GDM1 (cell line): ENCODE results near the gene RASAL2.
A peak's percentile ranks its signal among the peaks of the same experiment; 100 is the strongest.
"Not testable (repeated sequence)": the region's sequence is repeated elsewhere in the genome, so short reads cannot be mapped to it uniquely, and the experiment has no call there.

ENCODE experiments used
- DNase-seq: peaks from one replicate; lab custom pipeline; 2025; lab: John Stamatoyannopoulos, UW

The RASAL2 gene

DNA sequence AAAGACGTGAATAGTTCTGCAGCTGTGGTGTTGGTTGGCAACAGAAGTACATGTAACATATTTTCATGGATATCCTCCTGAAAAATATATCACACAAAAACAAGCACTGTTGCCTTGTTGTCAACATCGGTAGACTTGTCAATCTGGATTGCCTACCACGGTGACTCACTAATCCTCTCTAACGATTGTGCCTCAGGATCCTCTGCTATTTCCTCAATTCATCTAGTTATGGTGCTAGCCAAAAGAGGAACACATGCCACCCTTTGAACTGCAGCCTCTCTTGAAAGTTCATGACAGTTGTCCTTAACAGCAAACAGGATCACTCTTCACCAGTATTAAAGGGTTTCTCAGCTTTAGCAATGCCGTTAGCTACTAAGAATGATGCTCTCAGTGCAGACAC, 25.7 kb downstream of the RASAL2 start:
- peak; percentile 55 for DNase-seq

DNA sequence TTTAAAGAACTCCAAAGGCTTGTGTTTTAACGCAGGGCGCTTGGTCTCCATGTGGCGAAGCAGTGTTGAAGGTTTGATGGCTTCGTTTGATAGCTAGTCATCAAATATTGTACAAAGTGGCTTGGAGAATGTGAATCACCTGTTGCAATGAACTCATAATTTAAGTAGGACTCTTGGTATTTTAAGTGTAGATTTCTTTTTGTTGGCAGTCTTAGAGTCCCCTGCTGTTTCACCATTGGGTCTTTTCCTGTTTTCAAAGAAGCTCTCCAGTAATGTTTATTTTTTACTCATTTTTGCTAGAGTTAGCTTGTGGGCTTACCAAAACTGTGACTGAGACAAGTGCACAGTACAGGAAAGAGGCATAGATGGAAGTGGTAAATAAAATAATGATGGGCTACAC, 26.2 kb downstream of the RASAL2 start:
- no peak for DNase-seq

DNA sequence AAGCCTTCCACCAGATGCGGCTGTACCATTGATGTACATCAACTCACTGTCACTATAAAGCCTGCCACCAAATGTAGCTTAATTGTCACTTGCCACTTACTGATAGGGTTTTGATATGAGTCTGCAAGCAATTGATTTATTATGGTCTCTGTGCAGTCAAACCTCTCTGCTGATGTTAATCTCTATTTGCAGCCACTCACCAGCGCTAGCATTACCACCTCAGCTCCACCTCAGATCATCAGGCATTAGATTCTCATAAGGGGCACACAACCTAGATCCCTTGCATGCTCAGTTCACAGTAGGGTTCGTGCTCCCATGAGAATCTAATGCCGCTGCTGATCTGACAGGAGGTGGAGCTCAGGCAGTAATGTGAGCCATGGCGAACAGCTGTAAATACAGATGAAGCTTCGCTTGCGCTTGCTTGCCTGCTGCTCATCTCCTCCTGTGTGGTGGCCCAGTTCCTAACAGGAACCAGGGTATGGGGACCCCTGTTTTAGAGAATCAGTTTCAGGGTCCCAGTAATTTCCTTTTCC, 26.7 kb downstream of the RASAL2 start:
- not testable (repeated sequence) for DNase-seq

DNA sequence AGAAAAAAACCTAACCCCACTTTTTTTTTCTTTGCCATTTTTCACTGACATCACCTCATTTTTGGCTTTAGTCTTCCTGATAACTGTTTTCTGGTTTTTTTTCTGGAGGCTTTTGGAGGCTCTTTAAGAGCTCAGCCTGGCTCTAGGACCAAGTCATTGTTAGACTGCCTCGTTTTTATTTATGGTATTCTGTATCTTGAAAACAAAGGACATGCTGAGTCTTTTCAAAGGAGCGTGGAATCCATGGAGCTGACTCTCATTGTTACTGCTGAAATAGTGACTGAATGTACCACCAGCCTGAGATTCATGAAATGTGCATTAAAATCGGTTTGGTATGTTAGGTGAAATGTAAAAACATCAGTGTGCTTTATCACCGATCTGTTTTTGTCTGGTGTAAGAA, 28.0 kb downstream of the RASAL2 start:
- no peak for DNase-seq

DNA sequence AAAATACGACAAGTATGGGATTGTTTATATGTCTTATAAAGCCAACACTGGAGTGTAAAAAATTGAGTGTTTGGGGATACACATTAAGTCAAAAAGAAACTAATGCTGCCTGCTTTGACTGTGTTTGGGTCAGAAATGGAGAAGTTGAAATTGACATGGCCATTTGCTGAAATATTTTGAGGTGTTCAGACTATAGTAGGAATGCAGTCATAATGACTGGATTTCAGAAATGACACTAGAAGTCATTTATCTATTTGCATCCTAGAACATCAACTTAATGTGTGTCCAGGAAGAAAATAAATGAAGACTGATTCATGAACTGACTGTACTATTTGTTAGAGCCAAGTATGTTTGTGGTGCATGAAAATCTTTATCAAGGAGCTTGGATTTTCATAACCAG, 28.4 kb downstream of the RASAL2 start:
- no peak for DNase-seq

DNA sequence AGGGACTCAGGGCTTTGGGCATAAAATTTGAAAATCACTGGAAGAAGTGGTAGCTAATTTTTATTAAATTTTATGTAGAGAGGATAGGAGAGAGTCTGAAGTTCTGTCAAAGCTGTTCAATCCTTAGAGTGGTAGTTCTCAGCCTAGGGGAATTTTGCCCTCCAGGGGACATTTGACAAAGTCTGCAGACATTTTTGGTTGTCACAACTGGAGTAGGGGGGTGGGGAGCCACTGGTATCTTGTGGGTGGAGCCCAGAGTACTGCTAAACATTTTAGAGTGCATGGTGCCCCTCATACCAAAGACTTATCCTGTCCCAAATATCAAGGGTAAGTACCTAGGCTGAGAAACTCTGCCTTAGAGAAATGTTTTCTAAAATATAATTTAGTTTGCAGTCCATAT, 30.2 kb downstream of the RASAL2 start:
- DNase-seq, result no peak

DNA sequence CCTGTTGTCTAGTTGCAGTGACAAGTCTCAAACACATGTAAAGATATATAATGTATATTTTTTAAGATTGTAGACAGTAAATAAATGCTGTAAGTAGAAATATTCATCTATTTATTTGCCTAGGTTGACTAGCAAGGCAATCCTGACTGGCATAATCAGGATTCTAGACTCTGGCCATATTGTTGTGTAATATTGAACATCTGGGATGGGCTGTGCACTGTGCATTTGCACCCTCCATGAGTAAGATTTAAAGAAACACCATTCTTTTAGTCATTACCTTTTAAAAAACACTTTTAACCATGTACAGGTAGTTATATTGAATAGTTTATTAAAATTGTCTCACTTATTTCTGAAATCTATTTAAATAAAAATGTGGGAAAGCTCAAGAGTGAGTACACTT, 32.4 kb downstream of the RASAL2 start:
- DNase-seq, result no peak

DNA sequence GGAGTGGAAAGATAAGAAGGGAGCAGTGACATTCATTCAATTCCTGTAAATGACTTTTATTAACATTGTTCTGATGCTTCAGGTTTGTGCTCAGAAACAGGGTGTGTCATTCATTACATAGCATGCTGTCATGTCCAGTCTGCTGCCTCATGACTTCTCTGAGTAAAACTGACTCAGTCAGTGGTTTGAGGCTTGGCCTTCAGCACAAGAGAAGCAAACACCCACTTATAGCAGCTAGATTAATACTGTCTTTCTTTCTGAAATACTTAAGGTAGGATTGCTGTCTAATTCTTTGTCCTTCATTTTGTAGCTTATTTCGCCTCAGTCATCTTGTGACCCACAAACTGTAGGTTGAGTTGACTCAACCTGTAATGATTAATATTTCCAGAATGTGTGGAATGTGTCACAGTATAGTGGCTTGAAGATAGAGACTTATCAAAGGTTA, 32.9 kb downstream of the RASAL2 start:
- no peak for DNase-seq

DNA sequence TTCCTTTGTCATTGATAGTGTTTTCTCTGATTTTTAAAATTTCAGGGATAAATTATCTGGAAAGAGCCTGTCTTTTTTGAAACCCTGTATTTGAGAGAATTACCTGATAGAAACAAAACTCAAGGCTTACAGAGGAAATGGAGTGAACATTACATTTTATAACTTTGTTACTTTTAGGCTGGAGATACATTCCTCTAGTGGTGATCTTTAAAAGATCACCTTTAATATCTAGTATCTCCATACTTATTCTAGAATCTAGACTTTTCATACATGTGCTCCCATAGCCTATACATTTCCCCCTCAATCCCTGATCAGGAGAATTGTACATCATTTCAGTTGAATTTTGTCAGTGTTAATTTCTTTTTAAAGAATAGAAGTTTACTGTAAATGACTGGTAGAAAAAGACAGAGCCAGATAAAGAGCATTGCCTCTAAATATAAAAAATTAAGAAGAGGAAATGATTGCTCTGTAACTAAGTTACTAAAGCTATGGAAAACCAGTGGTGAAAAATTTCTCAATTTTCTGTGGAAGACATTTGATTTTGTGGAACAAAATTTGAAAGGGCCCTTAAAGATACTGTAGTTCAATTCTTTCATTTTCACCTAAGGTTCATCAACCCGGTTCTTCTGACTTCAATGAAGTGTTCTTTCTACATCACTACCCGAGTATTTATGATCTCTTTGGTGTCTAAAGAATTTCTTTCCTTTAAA, 33.7 kb downstream of the RASAL2 start:
- DNase-seq, result no peak

DNA sequence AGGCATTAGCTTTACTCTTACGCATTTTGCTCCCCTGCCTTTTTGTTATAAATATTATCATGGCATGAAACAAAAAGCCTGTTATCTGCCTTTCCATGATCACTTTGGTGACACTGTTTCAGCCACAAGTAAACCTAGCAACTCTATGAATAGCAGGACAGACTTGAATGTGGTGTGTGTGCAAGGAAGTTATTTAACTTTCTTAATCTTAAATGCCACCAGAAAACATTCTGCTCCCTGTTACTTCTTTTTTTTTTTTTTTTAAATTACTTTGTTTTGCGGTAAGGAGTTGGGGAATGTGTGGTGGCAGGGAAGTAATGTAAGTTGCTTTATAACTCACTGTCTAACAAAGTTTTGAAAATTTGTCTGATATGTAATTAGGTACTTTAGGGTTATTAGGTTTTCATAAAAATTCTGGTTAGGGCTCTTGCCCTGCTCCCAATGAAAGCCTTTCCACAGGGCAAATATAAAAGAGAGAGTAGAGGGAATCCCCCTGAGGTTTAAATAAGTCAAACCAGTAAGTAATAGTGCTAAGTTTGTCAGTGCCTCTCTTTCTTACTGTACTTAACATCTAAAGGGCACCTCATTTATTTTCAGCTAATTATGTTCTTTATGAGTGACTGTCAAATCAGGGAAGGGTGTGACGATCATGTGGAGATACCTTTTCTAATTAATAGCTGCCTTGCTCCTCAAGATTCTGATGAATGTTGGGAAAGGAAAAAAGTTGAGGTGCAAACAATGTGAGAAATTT, 39.5 kb downstream of the RASAL2 start:
- DNase-seq, result peak; percentile 50

DNA sequence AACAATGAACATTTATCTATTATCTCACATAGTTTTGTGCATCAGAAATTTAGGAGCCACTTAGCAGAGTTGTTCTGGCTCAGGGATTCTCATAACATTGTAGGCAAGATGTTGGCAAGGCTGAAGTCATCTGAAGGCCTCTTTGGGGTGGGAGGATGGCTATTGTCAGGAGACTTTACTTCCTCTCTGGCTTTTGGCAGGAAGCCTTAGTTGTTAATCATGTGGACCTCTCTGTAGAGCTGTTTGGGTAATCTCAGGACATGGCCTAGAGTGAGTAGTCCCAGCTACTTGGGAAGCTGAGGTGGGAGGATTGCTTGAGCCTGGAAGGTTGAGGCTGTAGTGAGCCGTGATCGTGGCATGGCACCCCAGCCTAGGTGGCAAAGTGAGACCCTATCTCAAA, 40.2 kb downstream of the RASAL2 start:
- peak; percentile 63 for DNase-seq

DNA sequence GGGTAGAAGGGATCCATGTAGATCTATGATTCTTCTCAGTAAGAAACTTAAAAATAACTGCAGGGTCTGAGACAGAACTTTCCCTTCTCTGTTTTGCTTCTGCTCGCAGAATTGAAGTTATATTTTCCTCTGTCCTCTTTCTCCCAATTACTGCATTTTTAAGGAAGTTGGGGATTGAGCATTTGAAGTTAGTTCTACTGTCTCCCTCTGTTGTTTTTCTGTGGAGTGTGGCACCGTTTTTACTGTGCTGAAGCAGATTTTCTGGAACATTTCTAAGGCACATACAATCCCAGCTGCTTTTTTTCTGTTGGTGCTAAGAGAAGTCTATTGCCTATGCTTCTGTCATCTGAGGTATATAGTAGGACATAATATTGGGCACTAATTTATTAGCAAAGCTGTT, 43.3 kb downstream of the RASAL2 start:
- DNase-seq, result no peak

DNA sequence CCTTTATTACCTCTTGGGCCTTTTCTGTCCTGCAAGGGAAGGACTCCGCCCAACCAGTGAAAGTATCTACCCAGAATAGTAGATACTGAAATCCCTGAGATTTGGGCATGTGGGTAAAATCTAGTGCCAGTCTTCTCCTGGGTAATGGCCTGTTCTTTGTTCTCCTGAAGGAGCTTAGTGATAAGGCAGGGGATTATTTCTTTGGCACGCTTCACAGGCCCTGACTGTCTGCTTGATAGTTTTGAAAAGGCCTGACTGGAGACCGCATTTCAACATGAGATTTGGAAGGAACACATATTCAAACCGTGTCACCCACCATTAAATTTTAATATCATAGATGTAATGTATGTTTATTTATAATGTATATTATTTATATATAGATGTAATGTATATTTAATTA, 48.9 kb downstream of the RASAL2 start:
- no peak for DNase-seq

DNA sequence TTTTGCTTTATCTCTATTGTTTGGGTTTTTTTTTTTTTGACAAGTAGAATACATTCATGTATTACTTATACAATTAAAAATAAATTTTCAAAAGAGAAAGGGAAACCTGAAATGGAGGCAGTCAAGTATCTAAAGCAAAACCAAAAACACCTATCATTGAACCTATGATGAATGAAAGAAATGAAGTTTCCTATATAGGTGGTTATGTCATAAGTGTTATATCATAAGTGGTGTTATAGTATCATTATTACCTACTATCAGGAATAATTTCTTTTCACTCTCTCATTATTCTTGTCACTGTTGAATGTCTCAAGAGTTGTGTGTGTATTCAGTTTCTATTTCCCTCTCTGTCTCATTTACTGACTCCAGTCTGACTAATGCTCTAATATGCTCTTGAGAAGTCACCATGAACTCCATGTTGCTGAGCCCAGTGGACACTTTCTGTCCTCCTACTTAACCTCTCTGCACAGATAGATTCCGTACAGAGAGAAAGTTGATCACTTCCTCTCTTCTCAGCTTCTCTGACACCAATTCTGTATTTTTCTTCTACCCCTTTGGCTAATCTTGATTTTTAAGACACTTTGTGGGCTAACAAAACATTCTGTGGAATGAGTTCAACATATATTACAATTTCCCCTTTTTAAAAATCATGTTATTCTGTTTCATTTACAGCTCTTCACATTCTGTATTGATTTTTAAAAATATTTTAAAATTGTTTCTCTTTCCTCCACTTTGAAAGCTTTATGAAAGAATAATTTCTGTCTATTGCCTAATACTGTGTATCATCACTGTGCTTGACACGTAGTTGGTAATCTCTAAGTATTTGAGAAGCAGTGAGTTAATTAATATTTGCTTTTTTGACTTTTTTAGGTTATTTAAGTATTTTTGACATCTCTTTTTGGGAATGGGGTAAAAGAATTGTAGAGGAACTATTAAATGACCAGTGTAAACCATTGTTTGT, 50.1 kb downstream of the RASAL2 start:
- DNase-seq, result no peak

DNA sequence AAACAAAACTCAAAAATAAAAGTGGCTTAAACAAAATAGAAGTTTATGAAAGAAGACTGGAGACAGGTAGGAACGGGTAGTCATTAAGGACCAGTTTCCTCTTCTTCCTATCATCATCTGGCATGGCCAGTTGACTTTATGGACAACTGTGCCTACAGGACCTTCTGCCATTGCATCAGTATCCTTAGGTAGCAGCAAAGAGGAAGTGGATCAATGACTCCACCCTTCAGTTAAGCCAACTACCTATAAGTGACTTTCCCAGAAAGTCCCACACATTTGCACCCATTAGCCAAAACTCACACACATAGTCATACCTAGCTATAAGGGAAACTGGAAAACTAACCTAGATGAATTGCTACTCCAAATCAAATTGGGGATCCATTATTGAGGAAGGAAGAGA, 51.7 kb downstream of the RASAL2 start:
- no peak for DNase-seq

DNA sequence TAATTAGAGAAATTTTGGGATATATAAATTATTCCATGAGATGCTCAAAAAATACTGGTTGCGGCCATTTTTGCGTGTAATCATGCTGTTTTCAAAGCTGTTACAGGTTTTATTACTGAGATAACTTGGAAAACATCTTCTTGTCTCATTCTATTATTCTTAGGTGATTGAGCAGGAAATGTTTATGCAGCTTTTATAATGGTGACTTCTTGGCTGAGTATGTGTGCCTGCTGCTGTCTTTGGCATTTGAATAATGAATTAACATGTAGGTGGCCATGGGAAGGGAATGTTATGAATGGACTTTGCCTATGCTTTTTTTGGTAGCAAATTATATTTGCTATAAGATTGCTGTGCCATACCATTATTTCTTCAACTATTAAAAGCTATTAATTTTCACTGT, 52.5 kb downstream of the RASAL2 start:
- no peak for DNase-seq

DNA sequence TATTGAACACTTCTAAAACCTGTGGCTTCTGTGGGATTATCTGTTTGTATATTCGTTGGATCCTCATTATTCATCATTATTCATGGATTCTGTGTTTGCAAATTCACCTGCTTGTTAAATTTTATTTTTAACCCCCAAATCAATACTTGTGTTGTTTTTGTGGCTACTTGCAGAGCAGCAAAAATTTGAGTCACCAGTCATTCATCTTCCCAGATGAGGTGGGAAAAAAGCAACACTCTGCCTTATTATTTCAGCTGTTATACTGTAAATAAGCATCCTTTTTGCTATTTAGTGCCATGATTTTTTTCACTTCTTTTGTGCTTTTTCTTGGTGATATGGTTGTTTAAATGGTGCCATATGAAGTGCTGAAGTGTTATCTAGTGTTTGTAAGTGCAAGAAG, 56.7 kb downstream of the RASAL2 start:
- no peak for DNase-seq

DNA sequence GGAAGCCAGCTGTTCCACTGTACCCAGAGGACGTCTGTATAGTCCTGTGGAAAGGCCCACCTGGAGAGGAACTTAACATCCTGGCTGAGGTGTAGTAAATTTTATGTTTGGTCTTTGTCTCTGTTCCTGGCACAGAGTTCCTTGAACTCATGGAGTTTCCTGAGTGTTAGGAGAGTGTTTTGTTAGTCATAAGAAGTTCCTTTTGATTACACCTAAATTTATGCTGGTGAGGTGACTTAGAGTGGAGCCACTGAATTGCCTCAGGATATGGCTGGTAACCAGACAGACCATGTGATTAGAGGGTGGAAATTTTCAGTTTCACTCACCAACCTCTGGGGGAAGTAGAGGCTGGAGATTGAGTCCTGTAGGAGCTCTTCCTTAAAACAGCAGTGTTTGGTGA, 57.9 kb downstream of the RASAL2 start:
- no peak for DNase-seq

DNA sequence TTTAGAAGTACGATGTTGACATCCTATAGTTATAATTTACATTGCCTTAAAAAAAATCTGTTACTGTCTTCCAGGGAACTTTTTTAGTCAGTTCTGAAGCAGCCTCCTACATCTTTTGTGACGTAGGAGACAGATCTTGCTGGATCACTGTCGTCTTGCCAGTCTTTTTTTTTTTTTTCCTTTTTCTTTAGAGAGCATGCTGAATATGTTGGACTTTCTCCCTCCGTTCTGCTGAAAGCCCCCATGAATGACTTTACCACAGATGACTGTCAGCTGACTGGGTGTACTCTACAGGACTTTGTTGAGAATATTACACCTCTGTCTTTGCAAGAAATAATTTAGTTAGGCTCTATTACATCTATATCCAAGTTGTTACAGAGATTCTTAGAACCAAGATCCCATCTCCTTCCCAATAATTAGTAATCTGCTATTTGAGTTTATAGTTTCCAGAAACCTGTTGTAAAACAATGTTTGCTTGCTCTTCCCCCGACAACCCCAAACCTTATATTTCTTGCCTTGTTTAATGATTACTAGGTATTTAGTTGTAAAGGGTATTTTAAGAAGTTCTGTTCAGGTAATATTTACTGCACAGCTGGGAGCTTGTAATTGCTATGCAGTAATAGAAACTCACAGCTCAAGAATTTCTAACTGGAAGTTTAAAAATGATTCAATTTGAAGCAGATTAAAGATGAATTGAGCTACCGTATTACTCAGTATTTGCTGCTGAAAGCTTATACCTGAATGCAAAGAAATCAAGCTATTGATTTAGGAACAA, 61.8 kb downstream of the RASAL2 start:
- DNase-seq, result no peak

DNA sequence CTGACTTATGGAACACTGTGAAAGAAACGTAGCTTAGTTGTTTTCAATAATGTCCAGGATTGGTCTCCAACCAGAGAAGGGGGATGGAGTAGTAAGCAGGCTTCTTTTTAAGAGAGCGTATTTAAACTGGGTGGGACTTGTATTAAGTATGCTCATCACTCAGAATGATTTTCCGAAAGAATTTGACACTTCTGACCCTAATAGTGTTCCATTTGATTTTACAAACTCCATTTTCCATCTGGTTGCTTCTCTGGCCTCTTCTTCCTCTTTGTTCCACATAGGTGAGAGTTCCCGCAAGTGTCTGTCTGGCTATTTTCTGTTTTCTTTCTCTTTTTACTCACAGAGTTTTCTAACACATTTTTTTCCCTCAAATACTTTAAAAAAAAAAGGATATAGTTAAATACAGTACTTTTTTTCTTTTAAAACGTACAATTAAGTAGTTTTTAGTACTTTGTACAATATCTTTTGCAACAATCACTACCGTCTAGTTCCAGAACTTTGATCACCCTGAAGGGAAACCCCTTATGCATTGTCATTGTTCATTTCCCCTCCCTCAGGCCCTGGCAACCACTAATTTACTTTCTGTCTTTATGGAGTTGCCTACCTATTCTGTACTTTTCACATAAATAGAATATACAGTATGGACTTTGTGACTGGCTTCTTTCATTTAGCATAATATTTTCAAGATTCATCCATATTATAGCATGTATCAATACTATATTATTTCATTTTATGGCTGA, 67.0 kb downstream of the RASAL2 start:
- DNase-seq, result no peak

DNA sequence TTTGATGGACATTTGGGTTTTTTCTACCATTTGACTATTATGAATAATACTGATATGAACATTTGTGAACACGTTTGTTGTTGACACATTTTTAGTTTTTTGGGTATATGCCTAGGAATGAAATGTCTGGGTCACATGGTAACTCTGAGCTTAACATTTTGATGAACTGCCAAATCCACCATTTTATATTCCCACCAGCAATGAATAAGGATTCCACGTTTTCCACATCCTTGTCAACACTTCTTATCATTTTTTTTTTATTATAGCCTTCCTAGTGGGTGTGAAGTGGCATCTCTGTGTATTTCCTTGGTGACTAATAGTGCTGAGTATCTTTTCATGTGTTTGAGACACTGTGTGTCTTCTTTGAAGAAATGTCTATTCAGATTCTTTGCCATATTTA, 67.6 kb downstream of the RASAL2 start:
- DNase-seq, result no peak
